ENCODE measurements around the gene HACD2. TPM values are rescaled to one million over a fixed set of nuclear protein-coding genes. Genes with fewer than 3 reads are reported as not detected.
A peak's percentile ranks its signal among the peaks of the same experiment; 100 is the strongest.

Gene HACD2
- total and polyA plus RNA-seq, 3 donors from 2014 or later, result 34.8 to 79.7 (median 55.9) TPM

DNA sequence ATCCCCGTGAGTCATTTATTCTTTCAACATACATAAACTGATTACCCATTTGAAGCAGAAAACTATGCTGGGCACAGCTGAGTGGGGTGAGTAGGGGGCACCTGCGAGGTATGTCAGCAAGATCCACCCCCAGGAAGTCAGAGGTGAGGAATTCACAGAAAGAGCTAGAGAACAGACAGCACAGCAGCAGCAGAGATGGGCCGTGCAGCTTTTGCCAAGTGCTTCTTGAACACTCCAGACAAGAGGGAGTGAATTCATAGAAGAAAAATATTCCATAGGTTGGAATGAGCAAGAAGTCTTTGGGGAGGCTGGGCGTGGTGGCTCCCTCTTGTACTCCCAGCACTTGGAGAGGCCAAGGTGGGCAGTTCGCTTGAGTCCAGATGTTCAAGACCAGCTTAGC lies 126.6 kb downstream of the HACD2 start:
- Histone ChIP-seq H3K36me3 (ENCODE audit: low read depth, missing control alignments) (no peaks in the 10 kb centered on the region), H3K27me3 (no peaks in the 10 kb centered on the region), H3K4me1 (no peaks in the 10 kb centered on the region), H3K27ac (no peak overlapping the region), H3K4me3 (no peak overlapping the region), H3K9me3 (no peaks in the 10 kb centered on the region)
- 87 to 90% methylated on average over 5 of the region's 5 CpGs for WGBS, 2 donors
- TF ChIP-seq, protein P1, sequence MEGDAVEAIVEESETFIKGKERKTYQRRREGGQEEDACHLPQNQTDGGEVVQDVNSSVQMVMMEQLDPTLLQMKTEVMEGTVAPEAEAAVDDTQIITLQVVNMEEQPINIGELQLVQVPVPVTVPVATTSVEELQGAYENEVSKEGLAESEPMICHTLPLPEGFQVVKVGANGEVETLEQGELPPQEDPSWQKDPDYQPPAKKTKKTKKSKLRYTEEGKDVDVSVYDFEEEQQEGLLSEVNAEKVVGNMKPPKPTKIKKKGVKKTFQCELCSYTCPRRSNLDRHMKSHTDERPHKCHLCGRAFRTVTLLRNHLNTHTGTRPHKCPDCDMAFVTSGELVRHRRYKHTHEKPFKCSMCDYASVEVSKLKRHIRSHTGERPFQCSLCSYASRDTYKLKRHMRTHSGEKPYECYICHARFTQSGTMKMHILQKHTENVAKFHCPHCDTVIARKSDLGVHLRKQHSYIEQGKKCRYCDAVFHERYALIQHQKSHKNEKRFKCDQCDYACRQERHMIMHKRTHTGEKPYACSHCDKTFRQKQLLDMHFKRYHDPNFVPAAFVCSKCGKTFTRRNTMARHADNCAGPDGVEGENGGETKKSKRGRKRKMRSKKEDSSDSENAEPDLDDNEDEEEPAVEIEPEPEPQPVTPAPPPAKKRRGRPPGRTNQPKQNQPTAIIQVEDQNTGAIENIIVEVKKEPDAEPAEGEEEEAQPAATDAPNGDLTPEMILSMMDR (IDR thresholded peaks at IDR 0.05), result no peak
- no peak for TF ChIP-seq POLR2A (IDR thresholded peaks at IDR 0.05)
- DNase-seq, result no peak
- intact Hi-C loops (cut with DNase I; ENCODE audit: low total_unique reads), result no loop called here

DNA sequence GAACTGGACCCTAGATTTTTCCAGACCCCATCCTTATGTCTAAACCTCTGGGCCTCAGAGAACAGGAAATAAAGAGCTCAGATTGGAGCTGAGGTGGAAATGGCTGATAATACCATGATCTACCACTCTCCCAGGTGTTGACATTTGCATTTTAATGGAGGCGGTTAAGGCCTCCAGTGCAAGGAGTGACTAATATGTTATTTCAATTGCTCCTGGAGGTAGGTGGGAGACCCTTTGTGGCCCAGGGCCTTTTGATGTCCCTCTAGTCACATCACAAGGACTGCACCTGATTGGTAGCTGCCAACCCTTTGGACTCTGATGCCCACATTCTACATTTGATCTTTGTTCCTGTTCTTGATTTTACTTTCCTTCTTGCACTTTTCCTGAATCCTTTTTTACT lies 127.0 kb downstream of the HACD2 start:
- no peak for DNase-seq
- Histone ChIP-seq H3K4me3 (no peak overlapping the region), H3K27ac (no peak overlapping the region), H3K9me3 (no peaks in the 10 kb centered on the region), H3K27me3 (no peaks in the 10 kb centered on the region), H3K4me1 (no peaks in the 10 kb centered on the region), H3K36me3 (ENCODE audit: low read depth, missing control alignments) (no peaks in the 10 kb centered on the region)
- TF ChIP-seq, protein P1 (IDR thresholded peaks at IDR 0.05), result no peak
- TF ChIP-seq POLR2A (IDR thresholded peaks at IDR 0.05), result no peak
- intact Hi-C loops (cut with DNase I; ENCODE audit: low total_unique reads), result no loop called here
- 89 to 100% methylated on average over 1 of the region's 1 CpG for WGBS, 2 donors

DNA sequence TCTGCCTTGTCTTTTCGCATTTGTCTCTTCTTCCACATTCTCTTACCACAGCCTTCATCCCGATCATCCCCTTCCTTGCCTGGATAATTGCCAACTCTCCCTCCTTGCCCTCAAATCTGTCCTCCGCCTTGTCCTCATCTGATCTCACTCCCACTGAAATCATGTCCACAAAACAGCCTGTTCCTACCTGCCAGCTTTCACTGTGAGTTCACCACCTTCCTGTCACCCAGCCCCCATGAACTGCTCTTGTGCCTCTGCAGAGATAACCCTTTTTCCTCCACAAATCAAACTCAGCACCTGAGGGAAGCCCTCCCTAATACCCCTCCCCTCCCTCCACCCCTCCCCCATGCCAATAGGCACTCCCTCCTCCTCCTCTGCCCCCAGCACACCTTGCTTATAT lies 131.2 kb downstream of the HACD2 start:
- H3K4me1 ChIP-seq, result peaks cover 9% of the 10 kb centered on the region
- H3K4me3 ChIP-seq, result no peak overlapping the region
- H3K9me3 ChIP-seq, result no peaks in the 10 kb centered on the region
- no peaks in the 10 kb centered on the region for H3K27me3 ChIP-seq
- H3K27ac ChIP-seq, result no peak overlapping the region
- TF ChIP-seq, protein P1 (IDR thresholded peaks at IDR 0.05), result no peak
- TF ChIP-seq POLR2A (IDR thresholded peaks at IDR 0.05), result no peak
- DNase-seq, result no peak
- intact Hi-C loops (cut with DNase I; ENCODE audit: low total_unique reads), result no loop called here
- no peaks in the 10 kb centered on the region for H3K36me3 ChIP-seq (ENCODE audit: low read depth, missing control alignments)
- 55 to 71% methylated on average over 3 of the region's 3 CpGs for WGBS, 2 donors

DNA sequence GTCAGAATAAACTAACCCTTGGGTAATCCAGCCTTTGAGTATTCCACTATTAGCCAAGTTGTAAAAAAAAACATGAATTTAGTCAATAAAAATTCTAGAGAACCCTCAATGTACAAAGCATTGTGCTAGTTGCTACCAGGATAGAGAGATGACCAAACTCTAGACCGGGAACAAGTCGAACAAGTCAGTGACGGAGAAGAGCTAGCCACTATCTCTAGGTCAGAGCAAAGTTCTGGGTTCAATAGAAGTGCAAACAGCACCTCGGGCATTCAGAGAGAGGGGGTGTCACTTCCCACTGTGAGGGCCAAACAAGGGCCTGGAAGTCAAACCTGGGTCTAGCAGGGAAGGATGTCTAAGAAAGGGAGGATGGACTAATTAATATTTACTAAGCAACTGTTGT lies 133.7 kb downstream of the HACD2 start:
- intact Hi-C loops (cut with DNase I; ENCODE audit: low total_unique reads), result no loop called here
- H3K4me1 ChIP-seq, result peaks cover 9% of the 10 kb centered on the region
- H3K36me3 ChIP-seq (ENCODE audit: low read depth, missing control alignments), result no peaks in the 10 kb centered on the region
- WGBS, 2 donors, result 57 to 61% methylated on average over 4 of the region's 4 CpGs
- TF ChIP-seq, protein P1 (IDR thresholded peaks at IDR 0.05), result no peak
- no peak for TF ChIP-seq POLR2A (IDR thresholded peaks at IDR 0.05)
- no peak for DNase-seq
- H3K4me3 ChIP-seq, result no peak overlapping the region
- H3K27me3 ChIP-seq, result no peaks in the 10 kb centered on the region
- peak overlapping the region in 1 of 2 donors; percentile 94 for H3K27ac ChIP-seq
- H3K9me3 ChIP-seq, result no peaks in the 10 kb centered on the region

DNA sequence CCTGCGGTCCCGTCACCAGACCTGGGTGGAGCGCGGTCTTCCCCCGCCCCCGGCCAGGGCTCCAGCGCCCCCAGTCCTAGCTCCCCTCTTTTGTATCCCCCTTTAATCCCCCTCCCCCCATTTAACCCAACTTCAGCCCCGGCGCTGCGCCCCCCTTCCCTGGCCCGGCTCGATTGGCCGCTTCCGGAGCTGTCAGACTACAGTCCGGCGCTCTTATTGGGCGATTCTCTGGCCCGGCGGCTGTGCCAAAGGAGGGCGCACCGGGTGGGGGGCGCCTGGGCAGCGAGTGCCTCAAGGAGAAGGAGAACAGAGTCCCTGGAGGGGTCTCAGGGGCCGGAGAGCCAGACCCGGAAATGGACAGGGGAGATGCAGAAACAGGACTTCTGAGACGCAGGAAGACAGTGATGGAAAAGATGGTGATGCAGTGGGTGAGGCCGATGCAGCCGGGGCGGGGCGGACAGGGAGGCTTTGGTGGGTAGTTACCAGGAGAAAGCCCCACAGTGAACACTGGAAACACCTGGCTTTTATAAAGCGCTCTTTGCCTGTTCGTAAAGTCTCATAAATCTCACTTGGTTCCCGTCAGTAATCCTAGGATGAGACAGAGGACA lies 134.8 kb downstream of the HACD2 start:
- Histone ChIP-seq H3K4me1 (peaks cover 9% of the 10 kb centered on the region), H3K9me3 (no peaks in the 10 kb centered on the region), H3K36me3 (ENCODE audit: low read depth, missing control alignments) (no peaks in the 10 kb centered on the region), H3K27ac (peak overlapping the region; percentile 79 to 94), H3K4me3 (peak overlapping the region; percentile 75 to 78), H3K27me3 (no peaks in the 10 kb centered on the region)
- intact Hi-C loops (cut with DNase I; ENCODE audit: low total_unique reads), result loop anchor here (10.0 kb wide), 1 partner anchor 115 kb away; no protein-coding TSS in a partner anchor
- TF ChIP-seq, protein P1 (IDR thresholded peaks at IDR 0.05), result no peak
- TF ChIP-seq POLR2A (IDR thresholded peaks at IDR 0.05), result no peak
- peak; percentile 57 for DNase-seq
- WGBS, 2 donors, result 7 to 9% methylated on average over 18 to 33 of the region's 33 CpGs

Measured in testis (tissue), 3 donors.